ENCODE results near the gene MELK. TPM values are rescaled to one million over a fixed set of nuclear protein-coding genes. Genes with fewer than 3 reads are reported as not detected.

The MELK gene
- total RNA-seq, 1 experiment from 2014 or later: 63.2 TPM

DNA sequence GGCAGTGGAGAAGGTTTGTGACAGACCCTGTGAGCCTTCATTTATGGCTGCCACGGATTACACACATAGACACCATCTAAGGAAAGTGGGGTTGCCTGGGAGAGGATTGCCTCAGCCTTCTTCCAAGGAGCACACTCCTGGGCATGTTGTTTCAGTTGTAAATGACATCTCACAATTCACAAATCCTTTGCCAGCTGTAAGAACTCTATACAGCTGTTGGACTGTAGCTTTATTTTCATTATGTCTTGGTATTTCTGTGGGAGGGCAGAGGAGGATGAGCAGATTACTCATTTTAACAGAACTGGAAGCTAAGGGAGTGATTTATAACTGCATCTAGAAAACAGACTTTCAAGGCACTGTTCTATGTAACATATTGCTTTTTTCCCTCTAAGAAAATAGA, 25.6 kb downstream of the MELK start:
- intact Hi-C loops (cut with micrococcal nuclease): no loop called here
- no TSS peak for BruUV-seq (replicated peaks)
- TF ChIP-seq, protein P1, sequence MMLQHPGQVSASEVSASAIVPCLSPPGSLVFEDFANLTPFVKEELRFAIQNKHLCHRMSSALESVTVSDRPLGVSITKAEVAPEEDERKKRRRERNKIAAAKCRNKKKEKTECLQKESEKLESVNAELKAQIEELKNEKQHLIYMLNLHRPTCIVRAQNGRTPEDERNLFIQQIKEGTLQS (IDR thresholded peaks at IDR 0.05): no peak
- TF ChIP-seq, protein P2, sequence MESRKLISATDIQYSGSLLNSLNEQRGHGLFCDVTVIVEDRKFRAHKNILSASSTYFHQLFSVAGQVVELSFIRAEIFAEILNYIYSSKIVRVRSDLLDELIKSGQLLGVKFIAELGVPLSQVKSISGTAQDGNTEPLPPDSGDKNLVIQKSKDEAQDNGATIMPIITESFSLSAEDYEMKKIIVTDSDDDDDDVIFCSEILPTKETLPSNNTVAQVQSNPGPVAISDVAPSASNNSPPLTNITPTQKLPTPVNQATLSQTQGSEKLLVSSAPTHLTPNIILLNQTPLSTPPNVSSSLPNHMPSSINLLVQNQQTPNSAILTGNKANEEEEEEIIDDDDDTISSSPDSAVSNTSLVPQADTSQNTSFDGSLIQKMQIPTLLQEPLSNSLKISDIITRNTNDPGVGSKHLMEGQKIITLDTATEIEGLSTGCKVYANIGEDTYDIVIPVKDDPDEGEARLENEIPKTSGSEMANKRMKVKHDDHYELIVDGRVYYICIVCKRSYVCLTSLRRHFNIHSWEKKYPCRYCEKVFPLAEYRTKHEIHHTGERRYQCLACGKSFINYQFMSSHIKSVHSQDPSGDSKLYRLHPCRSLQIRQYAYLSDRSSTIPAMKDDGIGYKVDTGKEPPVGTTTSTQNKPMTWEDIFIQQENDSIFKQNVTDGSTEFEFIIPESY (IDR thresholded peaks at IDR 0.05; ENCODE audit: extremely low read depth, insufficient replicate concordance, low read length): no peak
- TF ChIP-seq EGR1 (IDR thresholded peaks at IDR 0.05; ENCODE audit: low read depth) (no peak), EZH2 (IDR thresholded peaks at IDR 0.05) (no peak), SIN3A (IDR thresholded peaks at IDR 0.05; ENCODE audit: low read depth) (no peak), EZH2phosphoT487 (IDR thresholded peaks at IDR 0.05; ENCODE audit: borderline replicate concordance) (no peak), JUND (IDR thresholded peaks at IDR 0.05) (no peak), CBX3 (IDR thresholded peaks at IDR 0.05; ENCODE audit: low read depth) (no peak), CEBPB (IDR thresholded peaks at IDR 0.05; ENCODE audit: low read depth) (no peak), FOSL1 (IDR thresholded peaks at IDR 0.05; ENCODE audit: low read depth) (no peak), TCF7L2 (IDR thresholded peaks at IDR 0.05; ENCODE audit: borderline replicate concordance, extremely low read depth, insufficient read depth, insufficient read length) (no peak), ZNF274 (IDR thresholded peaks at IDR 0.05; ENCODE audit: low read depth, low read length) (no peak), ZFX (IDR thresholded peaks at IDR 0.05) (no peak), ELF1 (IDR thresholded peaks at IDR 0.05; ENCODE audit: borderline replicate concordance, low read depth) (no peak), YY1 (IDR thresholded peaks at IDR 0.05; ENCODE audit: extremely low read depth, insufficient replicate concordance, low read depth, low read length) (no peak), POLR2AphosphoS5 (IDR thresholded peaks at IDR 0.05; ENCODE audit: low read depth, low read length) (no peak), RAD21 (IDR thresholded peaks at IDR 0.05; ENCODE audit: low read depth) (no peak), POLR2A (IDR thresholded peaks at IDR 0.05; ENCODE audit: borderline replicate concordance, extremely low read depth, insufficient read depth, insufficient read length) (no peak)
- TF ChIP-seq, protein P3, sequence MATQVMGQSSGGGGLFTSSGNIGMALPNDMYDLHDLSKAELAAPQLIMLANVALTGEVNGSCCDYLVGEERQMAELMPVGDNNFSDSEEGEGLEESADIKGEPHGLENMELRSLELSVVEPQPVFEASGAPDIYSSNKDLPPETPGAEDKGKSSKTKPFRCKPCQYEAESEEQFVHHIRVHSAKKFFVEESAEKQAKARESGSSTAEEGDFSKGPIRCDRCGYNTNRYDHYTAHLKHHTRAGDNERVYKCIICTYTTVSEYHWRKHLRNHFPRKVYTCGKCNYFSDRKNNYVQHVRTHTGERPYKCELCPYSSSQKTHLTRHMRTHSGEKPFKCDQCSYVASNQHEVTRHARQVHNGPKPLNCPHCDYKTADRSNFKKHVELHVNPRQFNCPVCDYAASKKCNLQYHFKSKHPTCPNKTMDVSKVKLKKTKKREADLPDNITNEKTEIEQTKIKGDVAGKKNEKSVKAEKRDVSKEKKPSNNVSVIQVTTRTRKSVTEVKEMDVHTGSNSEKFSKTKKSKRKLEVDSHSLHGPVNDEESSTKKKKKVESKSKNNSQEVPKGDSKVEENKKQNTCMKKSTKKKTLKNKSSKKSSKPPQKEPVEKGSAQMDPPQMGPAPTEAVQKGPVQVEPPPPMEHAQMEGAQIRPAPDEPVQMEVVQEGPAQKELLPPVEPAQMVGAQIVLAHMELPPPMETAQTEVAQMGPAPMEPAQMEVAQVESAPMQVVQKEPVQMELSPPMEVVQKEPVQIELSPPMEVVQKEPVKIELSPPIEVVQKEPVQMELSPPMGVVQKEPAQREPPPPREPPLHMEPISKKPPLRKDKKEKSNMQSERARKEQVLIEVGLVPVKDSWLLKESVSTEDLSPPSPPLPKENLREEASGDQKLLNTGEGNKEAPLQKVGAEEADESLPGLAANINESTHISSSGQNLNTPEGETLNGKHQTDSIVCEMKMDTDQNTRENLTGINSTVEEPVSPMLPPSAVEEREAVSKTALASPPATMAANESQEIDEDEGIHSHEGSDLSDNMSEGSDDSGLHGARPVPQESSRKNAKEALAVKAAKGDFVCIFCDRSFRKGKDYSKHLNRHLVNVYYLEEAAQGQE (IDR thresholded peaks at IDR 0.05; ENCODE audit: low read depth): no peak

More for the DNA sequence above, 25.6 kb downstream of the MELK start:
- ChIA-PET POLR2A (no interaction called here), RAD21 (ENCODE audit: low non-redundant PET in 1 of 2, low total read pairs in 2 of 2, uncharacterized antibody in 2 of 2, unreplicated experiment in 2 of 2) (no interaction called here), CTCF (interaction anchor here (0.8 to 1.6 kb wide), 2 partner anchors 126 to 131 kb away, joined by 3 to 4 read pairs; no protein-coding TSS in a partner anchor)
- no peak overlapping the region for H3K27ac ChIP-seq (ENCODE audit: low read depth, low read length)
- no peak overlapping the region for H3K4me3 ChIP-seq (replicated peaks in 1 of 2; ENCODE audit: low read depth in 1 of 2, low read length in 2 of 2)
- no peaks in the 10 kb centered on the region for H3K4me1 ChIP-seq (ENCODE audit: control insufficient read depth in 1 of 2, insufficient read depth in 2 of 2, low read length in 2 of 2)
- no peak overlapping the region for H3K9ac ChIP-seq (ENCODE audit: low read length)
- DNase-seq (ENCODE audit: low read depth, low spot score) (no peak), ATAC-seq (no peak)
- peaks cover 79% of the 10 kb centered on the region for H3K79me2 ChIP-seq (ENCODE audit: insufficient read depth, low read length)
- H3K9me2 ChIP-seq (ENCODE audit: insufficient read depth): no peaks in the 10 kb centered on the region
- H4K20me1 ChIP-seq (ENCODE audit: insufficient read depth): peaks cover 5% of the 10 kb centered on the region
- H3K36me3 ChIP-seq (ENCODE audit: control insufficient read depth in 1 of 2, insufficient read depth in 2 of 2, low read length in 2 of 2): peaks cover 38 to 50% of the 10 kb centered on the region in 2 experiments
- H3K4me2 ChIP-seq (ENCODE audit: low read length): no peak overlapping the region
- no peak overlapping the region for H2AFZ ChIP-seq (ENCODE audit: low read depth, low read length, poor library complexity, severe bottlenecking)
- no peaks in the 10 kb centered on the region for H3K27me3 ChIP-seq (ENCODE audit: insufficient read depth, low read length)
- no peaks in the 10 kb centered on the region for H3K9me3 ChIP-seq (ENCODE audit: control insufficient read depth in 1 of 2, insufficient read depth in 1 of 2, low read depth in 1 of 2, low read length in 2 of 2)
